ENCODE data around the gene CPVL.

- TF ChIP-seq POLR2A (IDR thresholded peaks at IDR 0.05) (no peak), CTCF (IDR thresholded peaks at IDR 0.05) (no peak)
Observed at GRCh38 chr7:29099896-29100847, 46.2 kb downstream of the CPVL start.

Measured in heart left ventricle (tissue), 13 donors.